ENCODE measurements around the gene MUC2.

GRCh38 chr11:1049911-1050580, 24.6 kb upstream of the MUC2 start:
- TF ChIP-seq CTCF (conservative IDR thresholded peaks at IDR 0.05; ENCODE audit: low read depth, low read length) (no peak), POLR2A (IDR thresholded peaks at IDR 0.05; ENCODE audit: low read depth, low read length) (no peak), RAD21 (IDR thresholded peaks at IDR 0.05; ENCODE audit: low read length) (no peak), CEBPB (IDR thresholded peaks at IDR 0.05; ENCODE audit: low read depth, low read length) (no peak)

Measured in IMR-90 (cell line).